Kidney tubule cell (primary cell): ENCODE measurements around the gene MYEF2.

Source experiments
- DNase-seq: peaks from one replicate; pipeline ENCODE4 v3.0.0-alpha.2; 2018; ENCODE audit warnings: low spot score

Gene MYEF2

DNA sequence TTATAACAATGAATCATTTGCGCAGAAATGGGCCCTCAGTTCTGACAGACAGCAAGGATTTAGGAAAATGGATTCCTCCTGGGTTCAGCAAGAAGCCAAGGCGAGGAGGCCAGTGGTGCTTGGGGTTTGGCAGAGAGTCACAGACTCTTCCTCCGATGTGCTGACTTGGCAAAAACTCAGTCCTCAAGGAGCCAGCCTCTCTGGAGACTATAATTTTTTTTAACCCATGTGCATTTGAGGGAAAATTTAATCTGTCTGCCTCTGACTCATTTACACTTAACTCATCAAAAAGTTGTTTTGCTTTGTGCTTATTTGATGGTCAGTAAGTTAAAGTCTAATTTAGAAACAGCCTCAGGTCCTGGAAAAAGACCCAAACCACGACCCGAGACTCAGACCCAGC, 91.5 kb downstream of the MYEF2 start:
- no peak for DNase-seq

DNA sequence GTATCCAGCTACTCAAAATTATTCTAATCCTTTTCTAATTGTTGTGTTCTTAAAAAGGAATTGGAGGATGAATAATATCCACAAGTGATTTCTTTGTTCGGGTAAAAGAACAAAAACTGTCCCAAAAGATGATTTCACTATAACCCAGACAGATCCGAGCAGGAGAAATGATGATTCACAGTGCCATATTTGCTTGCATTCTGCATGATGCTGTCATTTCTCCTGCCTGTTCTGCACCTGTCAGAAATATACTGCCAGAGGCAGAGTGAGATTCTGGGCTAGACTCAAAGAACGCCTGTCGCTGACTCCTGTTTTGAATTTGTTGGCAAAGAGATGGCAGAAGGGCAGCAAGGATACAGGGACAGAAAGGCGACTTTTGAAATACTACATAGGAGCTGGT, 92.0 kb downstream of the MYEF2 start:
- DNase-seq: no peak

DNA sequence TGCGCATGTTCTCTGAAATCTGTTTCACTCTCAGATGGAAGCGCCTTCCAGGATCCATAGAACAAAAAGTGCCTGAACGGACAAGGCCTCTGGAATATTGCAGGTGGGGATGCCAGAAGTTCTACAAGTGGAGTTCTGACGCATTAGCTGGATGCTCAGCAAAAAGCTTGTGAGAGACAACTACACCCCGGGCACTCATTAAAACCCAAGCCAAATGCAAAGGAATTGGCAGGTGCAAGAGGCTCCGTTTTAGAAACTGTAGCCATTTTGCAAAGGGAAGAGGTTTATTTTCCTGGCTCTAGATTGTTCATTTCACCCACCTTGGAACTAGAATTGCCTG, 92.5 kb downstream of the MYEF2 start:
- DNase-seq: no peak

DNA sequence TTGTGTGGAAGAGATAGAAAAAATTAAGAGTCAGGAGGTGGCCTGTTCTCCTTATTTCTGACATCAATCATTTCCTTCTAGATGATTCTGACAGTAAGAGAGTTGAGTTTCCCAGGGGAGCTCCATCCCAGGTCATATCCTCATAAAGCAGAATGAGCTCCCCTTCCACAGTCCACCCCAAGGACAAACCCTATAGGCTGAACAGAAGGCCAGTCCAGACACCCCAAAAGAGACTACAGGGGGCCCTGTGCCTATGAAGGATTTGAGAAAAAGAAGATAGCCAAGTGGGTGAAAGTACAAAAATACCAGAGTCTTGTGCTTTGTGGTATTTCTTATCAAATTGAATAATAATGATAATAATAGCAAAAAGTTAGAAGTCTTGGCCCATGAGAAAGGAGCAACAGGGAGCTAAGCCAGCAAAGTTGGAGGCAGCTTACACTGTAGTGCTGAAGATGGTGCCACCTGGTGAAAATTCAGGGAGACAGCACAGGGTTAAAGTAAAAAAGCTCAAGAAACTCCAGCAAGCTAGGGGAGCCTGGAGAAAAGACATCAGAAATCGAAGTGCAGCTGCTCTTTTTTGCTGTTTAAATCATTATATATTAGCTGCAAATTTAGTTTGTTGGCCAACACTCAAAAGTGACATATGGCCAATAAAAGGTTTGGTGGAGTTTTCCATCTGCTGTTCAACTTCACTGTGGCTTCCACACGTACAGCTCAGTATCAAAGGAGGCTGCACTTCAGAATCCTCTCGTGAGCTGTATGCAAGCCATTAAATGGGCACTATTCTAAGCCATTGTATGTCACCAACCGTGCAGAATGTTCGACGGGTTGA, 93.1 kb downstream of the MYEF2 start:
- DNase-seq: peak; percentile 49
